ENCODE results near the gene ZNF260. TPM values are rescaled to one million over a fixed set of nuclear protein-coding genes. Genes with fewer than 3 reads are reported as not detected.

Gene ZNF260
- total RNA-seq: 5.4 and 16.4 TPM in 2 replicates

DNA sequence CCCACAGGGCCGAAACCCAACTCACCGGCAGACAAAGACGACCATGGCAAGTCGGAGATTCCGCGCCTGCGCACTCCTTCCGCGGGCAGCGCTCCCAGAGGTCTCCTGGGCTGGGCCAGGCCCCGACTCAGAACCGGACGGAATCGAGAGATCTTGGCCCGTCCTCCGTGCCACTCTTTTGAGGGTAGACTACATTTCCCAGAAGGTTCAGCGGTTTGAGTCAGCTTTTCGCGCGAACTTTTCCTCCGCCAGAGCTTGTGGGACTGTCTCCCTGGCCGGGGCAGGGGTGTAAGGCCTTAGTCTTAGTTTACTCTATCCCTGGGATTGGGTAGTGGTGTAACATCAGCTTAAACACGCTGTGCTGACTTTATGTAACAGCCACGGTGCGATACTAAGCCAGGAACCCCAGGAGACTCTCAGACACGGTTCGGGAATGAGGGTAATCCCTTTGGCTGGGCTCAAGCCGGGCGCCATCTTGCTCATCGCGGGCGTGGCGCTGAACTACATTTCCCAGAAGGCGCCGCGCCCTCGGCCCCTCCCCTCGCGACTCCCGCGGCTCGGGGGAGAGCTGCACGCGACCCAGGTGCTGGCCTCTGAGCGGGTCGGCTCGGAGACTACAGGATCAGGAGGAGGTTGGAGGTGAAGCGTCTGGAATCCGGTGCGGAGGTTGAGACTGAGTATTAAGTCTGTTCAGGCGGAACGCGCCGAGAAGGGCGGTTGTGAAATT, at the start of gene ZNF260:
Gene ZNF260 (minus strand): TSS at position 78 of the 727 bp plus-strand sequence. CDS start 13,033 bp downstream, outside the sequence.

DNA sequence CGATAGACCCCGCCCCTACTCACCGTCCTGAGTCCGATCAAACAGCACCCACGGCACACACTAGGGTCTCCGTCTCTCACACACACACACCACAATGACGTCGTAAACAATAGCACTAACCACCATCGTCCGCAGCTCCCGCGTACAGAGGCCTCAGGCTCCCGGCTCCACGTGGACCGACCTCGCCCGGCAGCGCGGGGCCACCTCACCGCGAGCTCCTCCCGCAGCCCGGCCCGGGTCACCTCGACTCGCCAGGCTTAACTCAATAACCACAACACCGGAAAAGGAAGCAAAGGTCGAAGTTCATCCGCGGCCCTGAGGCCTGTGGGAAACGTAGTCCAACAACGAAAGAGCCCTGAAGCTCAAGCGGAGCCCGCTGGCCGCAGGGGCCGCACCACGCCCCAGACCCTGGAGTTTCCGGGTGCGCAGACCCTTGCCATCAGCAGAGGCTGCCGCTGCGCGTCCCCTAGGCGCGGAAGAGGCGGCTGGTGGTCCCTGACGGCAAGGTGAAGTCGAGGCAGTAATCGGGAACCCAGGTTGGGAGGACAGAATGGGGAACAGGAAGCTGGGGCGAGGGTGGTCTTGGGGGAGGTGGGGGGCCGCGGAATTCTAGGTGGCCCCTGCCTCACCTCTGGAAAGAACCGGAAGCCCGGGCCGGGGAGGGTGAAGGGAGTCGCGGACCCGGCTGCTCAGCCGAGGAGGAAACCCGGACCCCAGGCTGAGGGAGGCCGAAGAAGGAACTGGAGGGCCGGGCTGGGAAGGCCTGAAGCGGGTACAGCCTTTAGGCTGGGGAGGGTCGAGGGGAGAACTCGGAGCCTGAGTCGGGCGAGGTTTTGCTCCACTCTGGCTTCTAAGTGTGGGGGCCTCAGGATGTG, 45.2 kb upstream of the ZNF260 start, which contains the start of gene ZNF529:
Gene ZNF529 (minus strand): TSS at position 273 of the 875 bp plus-strand sequence. CDS start 946 bp downstream, outside the sequence.

GRCh38 chr19:36489118-36489919, 38.8 kb downstream of the ZNF260 start, which contains the start of gene ZNF566:
Gene ZNF566 (minus strand): TSS chr19:36489561. CDS start chr19:36476557, 13,004 bp downstream.

Other genes with a start within 250 kb of the ZNF260 start
- gene ZFP14, start 149.1 kb downstream of the ZNF260 start, total RNA-seq: 0.70 and 1.6 TPM in 2 replicates
- 1.5 and 3.2 TPM in 2 replicates for gene ZFP82, start 109.6 kb downstream of the ZNF260 start, total RNA-seq
- gene ZNF566, start 38.7 kb downstream of the ZNF260 start, total RNA-seq: 2.2 TPM in 2 replicates
- gene ZNF529, start 45.0 kb upstream of the ZNF260 start, total RNA-seq: 2.4 and 2.8 TPM in 2 replicates
- 0.19 and 0.78 TPM in 2 replicates for gene ZNF382, start 77.0 kb upstream of the ZNF260 start, total RNA-seq
- 2.1 and 14.9 TPM in 2 replicates for gene ZNF461, start 138.6 kb upstream of the ZNF260 start, total RNA-seq
- 1.8 and 4.1 TPM in 2 replicates for gene ZNF567, start 159.3 kb upstream of the ZNF260 start, total RNA-seq
- gene ZNF850, start 244.5 kb upstream of the ZNF260 start, total RNA-seq: 0.78 and 3.9 TPM in 2 replicates

Measured in airway epithelial cell (primary cell).